SH-SY5Y (cell line): ENCODE measurements around the gene TSPAN4.

Experiments used
- GATA2 ChIP-seq: IDR thresholded peaks from 2 replicates; pipeline ENCODE4 v1.6.1; 2011; ENCODE audit warnings: mild to moderate bottlenecking, low read depth, low read length
- GATA3 ChIP-seq: IDR thresholded peaks from 2 replicates; pipeline ENCODE4 v1.6.1; 2011; ENCODE audit warnings: low read depth, mild to moderate bottlenecking, low read length, moderate library complexity

DNA sequence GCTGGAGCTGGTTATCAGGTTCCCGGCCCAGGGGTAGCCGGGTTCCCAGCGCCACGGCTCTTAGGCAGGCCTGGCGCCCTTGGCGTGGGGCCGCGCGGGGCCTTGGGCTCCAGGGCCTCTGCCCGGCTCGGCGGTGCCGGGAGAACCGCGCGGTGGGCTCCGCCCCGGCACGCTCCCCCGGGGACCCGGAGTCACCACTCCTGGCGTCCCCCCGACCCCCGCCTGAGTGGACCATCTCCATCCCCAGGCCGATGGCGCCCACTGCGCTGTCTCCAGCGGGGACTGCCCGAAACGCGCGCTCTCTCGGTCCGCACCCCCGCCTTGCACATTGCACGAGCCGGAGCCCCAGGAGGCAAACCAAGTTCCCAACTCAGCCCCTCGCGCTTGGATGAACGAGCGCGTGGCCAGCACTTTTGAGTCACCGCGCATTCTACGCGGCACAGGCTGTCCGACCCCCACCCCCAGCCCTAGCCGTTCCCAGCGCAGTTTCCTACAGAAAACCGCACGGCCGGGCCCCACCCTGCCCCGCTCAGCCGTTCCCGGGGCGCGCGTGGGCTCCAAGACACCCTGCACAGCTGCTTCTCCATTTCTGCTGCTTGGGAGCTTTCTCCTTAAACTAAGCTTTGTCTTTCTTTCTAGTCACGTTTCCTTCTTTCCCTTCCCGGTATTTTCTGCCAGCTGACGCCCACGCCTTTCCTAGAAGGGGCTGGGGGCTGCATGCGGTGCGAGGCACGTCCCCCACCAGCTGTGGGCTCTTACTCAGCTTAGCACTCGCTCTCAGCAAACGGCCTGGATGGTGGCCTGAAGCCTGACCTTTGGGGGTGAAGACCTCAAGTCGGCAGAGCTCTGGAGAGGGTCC, 68.6 kb downstream of the TSPAN4 start:
- TF ChIP-seq GATA2, result no peak
- no peak for TF ChIP-seq GATA3
